ENCODE data around the gene SPINT2.

SPINT2 gene

DNA sequence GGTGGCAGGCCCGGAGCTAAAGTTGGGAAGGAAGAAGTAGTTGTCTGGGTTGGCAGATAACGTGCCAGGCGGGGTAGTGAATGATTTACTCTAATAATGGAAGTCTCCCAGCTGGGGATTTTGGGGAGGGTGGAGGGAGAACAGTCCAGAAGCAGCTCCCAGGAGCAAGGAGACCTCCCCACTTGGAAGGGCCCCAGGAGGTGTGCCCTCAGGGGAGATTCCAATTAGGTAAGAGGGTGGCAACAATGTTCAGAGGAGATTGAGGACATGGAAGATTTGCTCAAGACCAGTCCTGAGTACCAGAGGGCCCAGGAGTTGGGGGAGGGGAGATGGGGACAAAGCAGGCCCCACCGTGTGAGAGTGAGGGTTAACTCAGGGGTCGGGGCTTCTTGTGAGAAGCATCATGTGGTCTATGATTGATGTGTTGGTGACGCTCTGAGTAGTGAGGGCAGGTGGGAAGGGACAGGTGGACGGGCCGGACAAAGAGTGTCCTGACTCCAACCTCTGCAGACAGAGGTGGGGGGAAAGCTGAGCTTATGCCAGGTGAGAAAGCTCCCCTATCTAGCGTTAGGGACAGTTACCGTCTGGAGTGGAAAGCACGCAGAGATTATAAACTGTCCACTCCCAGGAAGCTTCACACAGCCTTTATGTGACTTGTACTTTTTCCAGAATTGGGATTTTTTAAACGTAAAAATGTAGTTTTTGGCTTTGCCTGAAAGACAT is 3.5 kb downstream of the SPINT2 start:
- no peak for DNase-seq

DNA sequence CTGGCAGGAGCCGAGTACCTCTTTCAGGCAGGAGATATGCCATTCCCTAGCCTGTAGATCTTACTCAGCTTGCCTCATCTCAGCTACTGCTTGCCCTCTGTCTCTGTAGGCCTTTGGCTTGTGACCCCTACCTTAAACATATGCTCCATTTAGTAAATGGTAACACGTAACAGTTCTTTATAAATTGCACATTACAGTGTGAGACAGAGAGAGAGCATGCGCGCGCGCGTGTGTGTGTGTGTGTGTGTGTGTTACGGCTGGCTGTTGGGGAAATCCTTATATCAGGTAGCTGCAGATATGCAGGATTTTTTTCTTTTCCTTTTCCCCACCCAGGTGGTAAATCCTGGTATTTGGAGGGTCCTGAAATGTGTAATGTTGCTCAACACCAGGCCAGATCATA is 4.2 kb downstream of the SPINT2 start:
- DNase-seq: no peak

DNA sequence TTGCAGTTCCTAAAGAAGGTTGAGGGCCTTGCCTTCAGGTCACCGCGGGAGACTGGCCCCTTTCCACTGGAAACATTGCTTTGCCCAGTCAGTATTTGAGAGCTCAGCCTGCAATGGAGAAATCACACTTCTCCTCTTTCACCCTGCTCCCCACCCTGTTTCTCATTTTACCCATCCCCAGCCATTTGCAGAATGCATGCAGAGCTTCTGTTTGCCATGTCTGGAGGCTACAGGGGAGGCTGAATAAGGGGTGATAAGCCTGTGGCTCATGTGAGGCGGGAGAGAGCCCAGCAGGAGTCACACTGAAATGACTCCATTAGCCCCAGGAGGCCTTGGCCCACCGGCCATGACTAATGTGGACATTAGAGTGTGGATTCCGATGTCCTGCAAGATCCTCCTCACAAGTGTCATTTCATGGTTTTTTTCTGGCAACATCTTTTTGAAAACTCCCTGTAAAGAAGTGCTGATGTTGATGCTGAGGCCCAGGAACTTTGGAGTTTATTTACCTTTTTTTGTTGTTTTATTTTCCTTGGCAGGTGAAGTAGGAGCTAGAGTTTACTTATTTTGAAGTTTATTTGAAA is 6.3 kb downstream of the SPINT2 start:
- no peak for DNase-seq

DNA sequence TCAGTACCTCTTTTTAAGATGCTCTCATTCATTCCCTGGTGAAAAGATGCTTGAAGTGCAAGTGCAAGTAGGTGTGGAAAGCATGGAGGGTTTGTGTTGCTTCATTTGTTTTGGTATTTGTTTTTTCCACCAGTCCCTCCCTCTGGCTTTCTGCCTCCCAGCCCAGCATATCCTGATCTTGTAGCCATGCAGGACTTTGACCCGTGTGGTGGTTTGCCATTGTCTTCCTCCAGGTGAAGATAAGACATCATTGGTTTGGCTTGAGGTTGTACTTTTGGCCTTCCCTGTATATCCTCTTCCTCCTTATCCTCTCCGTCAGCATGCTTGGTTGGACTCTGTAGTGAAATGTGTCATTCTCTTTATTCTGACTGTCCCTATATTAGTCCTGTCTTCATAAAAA is 9.1 kb downstream of the SPINT2 start:
- no peak for DNase-seq

DNA sequence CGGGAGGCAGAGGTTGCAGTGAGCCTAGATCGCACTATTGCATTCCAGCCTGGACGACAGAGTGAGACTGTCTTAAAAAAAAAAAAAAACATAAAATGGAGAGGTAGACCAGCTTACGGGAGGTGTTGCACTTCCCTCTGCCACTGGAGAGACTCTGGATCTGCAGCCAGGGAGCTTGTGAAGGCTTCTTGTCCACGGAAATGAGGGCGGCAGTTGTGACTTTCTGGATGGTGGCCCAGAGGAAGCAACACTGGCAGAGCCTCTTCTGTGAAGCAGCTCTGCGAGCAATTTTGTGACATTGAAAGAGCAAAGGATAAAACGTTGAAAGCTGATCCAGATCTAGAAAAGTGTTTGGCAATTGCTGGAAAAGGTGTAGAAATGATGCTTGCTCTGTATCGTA is 10.4 kb downstream of the SPINT2 start:
- DNase-seq: peak in 1 of 2 donors; percentile 43

DNA sequence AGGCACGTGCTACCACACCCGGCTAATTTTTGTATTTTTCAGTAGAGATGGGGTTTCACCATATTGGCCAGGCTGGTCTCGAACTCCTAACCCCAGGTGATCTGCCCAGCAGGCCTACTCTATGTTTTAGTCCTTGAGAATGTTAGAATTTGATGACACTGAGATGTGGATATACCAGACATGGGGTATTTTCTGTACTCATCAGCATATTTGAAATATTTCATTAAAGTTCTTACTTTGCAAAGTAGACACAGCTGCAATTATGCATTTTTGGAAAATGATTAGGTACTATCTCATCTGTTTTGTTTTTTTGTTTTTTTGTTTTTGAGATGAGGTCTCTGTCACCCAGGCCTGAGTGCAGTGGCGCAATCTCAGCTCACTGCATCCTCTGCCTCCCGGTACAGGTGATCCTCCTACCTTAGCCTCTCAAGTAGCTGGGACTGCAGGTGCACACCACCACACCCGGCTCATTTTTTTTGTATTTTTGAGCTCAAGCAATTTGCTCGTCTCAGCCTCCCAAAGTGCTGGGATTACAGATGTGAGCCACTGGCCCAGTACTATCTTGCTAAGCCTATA is 12.7 kb downstream of the SPINT2 start:
- DNase-seq: no peak

DNA sequence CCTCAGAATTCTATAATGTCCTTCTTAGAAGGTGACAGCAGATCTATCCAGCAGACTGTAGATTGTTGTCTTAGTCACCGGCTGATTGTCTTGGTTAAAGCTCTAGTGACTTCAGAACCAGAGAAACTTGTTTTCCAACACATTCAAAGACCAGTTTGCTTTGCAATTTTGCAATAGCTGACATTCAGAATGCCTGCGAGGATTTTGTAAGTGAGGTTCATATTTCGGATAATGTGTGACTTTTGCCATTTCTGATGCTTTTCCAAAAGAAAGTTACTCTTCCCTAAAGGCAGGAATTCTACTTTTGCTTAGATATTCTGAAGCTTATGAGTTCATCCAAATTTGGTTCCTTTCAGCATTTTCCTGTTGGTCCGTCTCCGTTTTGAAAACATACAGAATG is 13.2 kb downstream of the SPINT2 start:
- no peak for DNase-seq

DNA sequence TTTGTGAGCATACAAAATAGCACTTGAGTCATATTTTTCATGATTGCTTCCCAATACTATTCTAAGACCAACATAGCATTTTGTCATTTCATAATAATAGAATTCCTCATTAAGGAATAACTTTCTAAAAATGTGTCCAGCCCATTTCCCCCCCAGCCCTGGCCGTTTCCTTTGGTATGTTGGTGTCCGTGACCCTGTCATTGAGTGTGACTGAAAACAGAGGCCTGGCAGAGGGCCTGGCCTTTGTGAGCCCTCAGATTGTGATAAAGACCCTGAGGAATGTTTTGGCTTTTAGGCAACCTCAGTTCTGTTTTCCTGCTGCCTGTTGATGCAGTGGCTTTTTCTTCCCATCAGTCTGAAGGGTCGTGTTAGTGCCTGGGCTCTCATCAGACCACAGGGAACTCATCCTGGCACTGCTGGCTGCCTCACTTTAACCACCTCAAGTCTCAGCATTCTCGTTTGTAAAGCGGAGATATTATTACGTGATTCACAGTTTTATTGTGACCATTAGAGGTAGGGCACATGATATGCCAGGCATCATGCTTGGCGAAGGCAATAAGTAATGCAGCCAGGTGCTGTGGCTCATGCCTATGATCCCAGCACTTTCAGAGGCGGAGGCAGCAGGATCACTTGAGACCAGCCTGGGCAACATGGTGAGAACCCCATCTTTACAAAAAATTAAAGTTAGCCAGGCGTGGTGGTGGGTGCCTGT is 13.8 kb downstream of the SPINT2 start:
- DNase-seq: no peak

DNA sequence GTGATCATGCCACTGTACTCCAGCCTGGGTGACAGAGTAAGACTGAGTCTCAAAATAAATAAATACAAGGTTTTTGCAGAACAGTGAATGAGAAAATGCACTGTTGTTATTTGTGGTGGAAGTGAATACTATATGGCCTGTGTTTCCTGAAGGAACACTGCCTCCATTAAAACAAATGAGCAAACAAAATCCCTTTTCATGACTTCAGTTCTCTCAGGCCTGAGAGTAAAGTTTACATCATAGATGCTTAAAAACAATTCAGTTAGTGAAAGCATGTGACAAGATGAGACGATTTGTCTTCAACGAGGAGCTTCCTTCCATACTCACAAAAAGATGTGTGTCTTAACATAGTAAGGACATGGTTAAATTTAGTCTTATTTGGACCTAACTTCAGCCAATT is 14.4 kb downstream of the SPINT2 start:
- no peak for DNase-seq

DNA sequence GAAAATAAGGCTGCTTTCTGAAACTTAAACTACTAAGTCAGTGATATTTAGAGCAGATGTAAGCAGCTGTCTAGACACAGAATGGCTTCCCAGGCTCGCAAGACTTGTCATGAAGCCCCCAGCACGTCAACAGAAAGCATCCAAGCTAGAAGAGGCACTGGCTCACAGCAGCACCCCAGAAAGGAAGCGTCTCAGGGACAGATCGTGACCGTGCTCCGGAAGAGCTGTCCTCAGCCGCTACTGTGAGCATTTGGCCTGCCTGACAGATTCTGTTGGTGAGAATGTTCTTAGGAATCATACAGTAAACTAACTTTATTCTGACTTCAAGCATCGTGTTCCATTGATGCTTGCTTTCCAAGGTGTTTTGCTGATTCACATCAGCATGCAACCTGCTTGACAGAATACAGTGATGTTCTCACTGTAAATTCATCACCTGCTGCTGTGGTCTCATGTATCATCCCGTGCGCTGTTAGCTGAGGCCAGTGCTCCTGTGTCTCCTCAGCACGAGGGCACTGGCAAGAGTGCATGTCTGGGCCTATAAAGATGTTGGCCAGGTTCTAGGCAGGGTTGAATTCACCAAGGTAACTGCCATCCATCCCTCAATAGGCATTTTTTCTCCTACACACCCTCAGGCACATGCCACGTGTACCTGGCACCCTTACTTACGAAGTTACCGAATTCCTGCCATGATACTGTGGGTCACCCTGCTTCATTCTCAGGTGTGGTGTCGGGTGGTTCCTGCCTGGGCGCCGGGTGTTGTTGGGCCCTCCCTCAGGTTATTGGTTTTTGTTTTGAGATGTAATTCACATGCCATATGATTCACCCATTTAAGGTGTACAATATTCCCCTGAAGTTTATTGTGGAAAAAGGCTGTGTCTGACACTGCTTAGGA is 15.9 kb downstream of the SPINT2 start:
- DNase-seq: no peak

DNA sequence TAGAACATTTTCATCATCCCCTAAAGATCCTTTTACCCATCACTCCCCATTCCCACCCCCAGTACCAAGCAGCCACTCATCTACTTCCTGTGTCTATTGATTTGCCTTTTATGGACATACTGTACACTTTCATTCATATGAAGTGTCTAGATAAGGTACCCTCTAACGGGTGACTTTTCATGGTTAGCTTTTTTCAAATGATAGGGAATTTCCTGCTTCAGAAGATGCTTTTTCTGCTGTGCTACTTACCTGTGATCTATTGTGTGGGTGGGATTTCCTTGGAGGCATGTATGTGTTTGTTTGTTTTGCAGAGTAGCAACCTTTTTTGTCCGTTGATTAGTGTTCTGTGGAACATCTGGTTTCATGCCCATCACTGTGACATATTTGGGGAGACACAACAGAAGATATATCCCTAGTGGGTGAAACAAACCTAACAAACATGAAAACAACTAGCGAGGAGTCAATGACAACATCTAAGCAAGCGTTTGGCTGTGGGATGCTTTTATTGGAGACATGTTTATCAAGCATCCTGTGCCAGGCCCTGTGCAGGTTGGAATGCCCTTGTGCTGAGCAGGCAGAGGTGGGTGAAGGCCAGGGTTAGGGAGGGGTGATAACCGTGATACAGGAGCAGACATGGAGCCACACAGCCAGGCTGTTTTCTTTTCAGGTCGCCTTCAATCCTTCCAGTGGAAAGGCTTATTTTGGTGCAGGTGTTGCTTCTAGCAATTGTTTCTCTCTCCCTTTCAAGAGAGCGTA is 17.6 kb downstream of the SPINT2 start:
- DNase-seq: no peak

DNA sequence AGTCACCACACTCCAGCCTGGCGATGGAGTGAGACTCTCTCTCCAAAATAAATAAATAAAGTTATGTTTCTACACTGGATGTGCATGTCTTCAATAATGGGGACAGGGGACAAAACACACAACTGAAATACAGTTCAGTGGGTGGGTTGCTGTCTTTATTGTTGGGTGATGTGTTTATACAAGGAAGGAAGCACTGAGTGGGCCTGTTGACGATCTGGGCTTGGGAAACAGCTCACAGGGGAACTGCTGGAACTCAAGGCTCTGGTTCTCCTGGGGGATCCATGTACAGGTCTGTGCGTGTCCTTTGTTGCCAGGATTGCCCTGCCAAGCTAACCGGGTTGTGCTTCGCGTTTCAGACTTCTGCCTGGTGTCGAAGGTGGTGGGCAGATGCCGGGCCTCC is 18.9 kb downstream of the SPINT2 start:
- peak; percentile 31 to 79 for DNase-seq

DNA sequence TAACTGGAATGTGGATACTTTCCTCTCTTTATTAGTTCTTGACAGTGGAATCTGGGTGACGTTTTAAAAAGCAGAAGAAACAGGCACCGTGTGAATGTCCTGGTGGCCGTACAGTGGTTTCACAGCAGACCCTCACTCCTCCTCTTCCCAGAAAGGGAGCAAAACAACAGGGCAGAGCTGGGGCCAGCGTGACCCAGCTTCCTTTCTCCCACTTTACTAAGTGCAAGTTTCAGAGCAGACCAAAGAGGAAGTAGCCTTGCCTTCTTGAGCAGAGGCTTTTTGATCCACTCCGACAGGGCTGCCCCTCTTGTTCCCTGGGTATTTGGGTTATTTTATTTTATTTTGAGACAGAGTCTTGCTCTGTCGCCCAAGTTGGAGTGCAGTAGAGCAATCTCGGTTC is 20.0 kb downstream of the SPINT2 start:
- DNase-seq: peak; percentile 83 to 88

DNA sequence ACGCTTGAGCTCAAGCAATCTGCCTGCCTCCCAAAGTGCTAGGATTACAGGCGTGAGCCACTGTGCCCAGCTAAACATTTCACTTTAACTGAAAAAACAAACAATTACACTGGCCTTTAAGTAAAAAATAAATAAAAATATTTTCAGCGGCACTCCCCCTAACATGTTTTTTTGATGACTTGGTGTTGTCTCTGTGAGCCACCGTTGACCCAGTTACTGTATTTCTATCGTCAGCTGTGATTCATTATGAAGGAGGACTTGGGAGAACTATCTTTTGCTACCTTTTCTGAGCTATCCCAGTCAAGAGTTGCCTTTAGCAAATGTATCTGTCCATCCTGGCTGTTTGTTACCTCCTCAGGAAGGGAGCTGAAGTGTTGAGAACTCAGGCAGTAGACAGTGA is 21.2 kb downstream of the SPINT2 start:
- no peak for DNase-seq

DNA sequence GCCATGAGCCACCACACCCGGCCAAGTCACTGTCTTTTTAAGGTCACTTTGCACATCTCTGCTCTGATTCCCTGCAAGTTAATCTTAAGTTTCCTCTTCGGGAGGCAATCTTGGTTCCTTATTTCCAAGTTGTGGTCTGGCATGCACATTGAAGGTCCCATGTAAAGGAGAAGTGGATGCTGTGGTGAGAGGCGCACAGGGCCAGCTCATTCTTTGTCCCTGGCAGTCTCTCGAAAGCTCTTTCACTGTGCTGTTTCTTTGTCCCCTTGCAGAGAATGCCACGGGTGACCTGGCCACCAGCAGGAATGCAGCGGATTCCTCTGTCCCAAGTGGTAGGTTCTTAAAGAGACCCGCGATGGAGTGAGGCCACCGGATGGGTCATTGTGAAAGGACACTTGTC is 23.2 kb downstream of the SPINT2 start:
- peak; percentile 89 to 92 for DNase-seq

DNA sequence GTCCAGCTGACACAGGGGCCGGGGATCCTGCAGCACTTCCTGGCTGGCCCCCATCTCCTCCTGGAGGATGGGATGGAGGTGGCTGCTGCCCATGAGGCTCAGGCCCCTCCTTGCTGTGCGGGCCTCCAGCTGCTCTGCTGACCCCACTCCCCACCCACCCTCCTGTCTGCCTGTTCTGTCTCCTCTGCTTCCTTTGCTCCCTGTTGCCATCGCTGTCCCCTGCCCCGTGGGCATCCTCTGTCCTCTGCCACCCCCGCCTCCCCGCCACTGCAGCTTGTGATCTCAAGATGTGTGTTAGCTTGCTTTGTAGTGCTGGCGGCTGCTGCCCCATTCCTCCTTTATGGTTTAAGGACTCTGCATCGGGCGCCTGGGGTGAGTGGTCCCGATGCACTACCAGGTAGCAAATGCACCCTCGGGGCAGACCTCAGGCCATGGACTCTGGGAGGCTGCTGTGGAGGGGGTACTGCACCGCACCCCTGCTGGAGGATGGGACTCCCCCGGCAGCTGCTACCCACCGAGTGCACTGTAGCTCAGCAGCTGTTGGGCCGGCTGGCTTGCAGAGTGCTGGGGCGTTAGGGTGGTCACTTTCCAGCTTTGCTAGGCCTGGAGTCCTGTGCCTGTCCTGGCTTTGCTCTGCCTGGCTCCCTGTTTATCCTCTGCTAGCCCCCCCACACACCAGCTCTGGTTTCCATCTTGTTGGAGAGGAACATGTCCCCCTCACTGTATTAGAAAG is 23.9 kb downstream of the SPINT2 start:
- no peak for DNase-seq

DNA sequence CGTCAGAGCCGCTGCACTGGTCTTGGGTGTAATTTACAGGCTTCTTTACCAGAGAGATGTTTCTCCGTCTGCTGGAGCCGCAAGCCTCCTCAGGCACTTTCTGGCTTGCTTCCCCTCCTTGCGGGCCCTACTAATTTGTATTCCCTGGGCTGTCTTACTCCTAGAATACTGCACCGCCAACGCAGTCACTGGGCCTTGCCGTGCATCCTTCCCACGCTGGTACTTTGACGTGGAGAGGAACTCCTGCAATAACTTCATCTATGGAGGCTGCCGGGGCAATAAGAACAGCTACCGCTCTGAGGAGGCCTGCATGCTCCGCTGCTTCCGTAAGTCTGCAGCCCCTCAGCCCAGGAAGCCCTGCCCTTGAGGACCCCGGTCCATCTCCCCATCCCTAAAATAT is 25.6 kb downstream of the SPINT2 start:
- peak in 1 of 2 donors; percentile 75 for DNase-seq

DNA sequence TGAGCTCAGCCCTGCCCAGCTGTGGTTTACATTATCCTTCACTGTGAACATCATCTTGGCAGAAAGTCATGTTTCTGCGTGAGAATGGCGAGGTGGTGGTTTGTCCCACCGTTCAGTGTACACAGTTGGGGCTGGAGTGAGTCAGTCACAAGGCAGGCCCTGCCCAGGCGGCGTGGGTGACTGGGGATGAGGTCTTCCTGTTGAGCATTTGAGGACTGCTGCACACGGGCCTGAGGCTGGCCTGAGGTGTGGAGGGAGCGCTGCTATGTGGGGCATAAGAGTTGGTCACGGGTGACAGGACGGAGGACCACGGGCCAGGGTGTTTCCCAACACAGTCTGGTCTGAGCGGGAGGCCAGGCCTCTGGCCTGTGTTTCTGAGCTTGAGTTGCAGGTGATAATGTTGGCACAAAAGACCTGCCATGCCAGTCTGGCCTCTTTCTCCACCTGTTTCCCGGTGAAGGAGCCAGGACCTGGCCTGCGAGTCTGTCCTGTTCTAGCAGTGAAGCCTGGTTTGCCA is 26.3 kb downstream of the SPINT2 start:
- peak in 1 of 2 donors; percentile 60 for DNase-seq

DNA sequence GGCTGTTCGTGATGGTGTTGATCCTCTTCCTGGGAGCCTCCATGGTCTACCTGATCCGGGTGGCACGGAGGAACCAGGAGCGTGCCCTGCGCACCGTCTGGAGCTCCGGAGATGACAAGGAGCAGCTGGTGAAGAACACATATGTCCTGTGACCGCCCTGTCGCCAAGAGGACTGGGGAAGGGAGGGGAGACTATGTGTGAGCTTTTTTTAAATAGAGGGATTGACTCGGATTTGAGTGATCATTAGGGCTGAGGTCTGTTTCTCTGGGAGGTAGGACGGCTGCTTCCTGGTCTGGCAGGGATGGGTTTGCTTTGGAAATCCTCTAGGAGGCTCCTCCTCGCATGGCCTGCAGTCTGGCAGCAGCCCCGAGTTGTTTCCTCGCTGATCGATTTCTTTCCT is 27.5 kb downstream of the SPINT2 start:
- DNase-seq: no peak

DNA sequence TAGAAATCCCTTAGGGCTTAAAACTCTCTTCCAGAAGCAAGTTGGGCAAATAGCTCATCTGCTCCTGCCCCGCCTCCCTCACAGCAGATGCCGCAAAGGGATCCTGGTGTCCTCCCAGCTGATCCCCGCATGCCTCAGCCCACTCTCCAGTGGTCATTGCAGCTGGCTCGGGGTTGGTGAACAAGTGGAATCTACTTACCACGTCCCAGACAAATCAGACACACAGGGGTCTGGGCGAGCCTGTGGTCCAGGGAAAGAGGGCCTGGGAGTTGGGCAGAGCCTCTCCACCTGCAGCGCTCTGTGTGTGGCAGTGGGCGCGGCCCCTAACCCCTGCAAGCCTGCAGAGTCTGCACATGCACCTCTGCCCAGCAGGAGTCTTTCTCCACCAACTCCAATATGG is 28.9 kb downstream of the SPINT2 start:
- DNase-seq: no peak

DNA sequence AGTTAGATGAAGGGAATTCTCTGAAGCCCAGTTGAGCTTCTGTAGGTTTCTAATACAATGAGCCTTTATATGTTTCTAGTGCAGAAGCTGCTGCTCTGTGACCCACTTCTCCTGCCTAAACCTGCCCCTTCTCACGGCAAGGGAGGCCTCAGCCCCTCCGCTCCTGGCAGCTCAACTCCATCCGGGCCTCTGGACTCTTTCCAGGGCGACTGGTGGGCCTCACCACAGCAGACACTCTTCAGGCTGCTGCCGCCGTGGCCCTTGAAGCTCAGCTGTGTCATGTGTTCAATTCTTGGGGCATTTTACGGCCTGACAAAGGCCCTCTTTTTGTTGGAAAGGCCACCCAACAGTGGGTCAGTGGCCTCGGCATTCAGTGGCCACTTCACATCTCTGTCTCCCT is 29.7 kb downstream of the SPINT2 start:
- no peak for DNase-seq

All from inflammatory macrophage (primary cell).